Right lobe of liver (tissue), 6 donors: Measurements from ENCODE around the gene ZNF574. TPM values are rescaled to one million over a fixed set of nuclear protein-coding genes. Genes with fewer than 3 reads are reported as not detected.
A peak's percentile ranks its signal among the peaks of the same experiment; 100 is the strongest.

Source experiments
- ATAC-seq, 4 donors: fragments of 200-7000 bp; cut with Tn5 transposase; one replicate each; pipeline ENCODE4 v1.9.1; 2020; ENCODE audit warnings: mild to moderate bottlenecking in 4 of 4, moderate library complexity in 4 of 4
- DNase-seq, 3 donors: peaks; one replicate each; pipeline ENCODE4 v3.0.0-alpha.2; 2020
- H3K27ac ChIP-seq, 3 donors: fragments of 200-600 bp; one replicate each; pipeline ENCODE4 v1.8.0; 2022
- H3K27me3 ChIP-seq, 2 donors: fragments of 200-600 bp; one replicate each; pipeline ENCODE4 v1.8.0; 2022
- H3K36me3 ChIP-seq, 4 donors: fragments of 200-600 bp; sonication (generic) in 1 of 4; one replicate each; pipeline versions ENCODE4 v1.5.1 to v1.8.0; 2017 to 2022; ENCODE audit warnings: control low read depth in 1 of 4
- H3K4me1 ChIP-seq, 4 donors: fragments of 200-600 bp; sonication (generic) in 1 of 4; one replicate each; pipeline versions ENCODE4 v1.5.1 to v1.8.0; 2017 to 2022; ENCODE audit warnings: control low read depth in 1 of 4
- H3K4me3 ChIP-seq, 3 donors: fragments of 200-600 bp; one replicate each; pipeline ENCODE4 v1.8.0; 2022
- H3K9me3 ChIP-seq, 4 donors: fragments of 200-600 bp; sonication (generic) in 1 of 4; one replicate each; pipeline versions ENCODE4 v1.5.1 to v1.8.0; 2017 to 2022; ENCODE audit warnings: control low read depth in 1 of 4
- CTCF ChIP-seq, 4 donors: fragments of 200-600 bp in 3 of 4; fragments of 450-650 bp in 1 of 4; IDR thresholded peaks; one replicate each; pipeline versions ENCODE4 v1.5.1 to v1.8.0; 2016 to 2022; ENCODE audit warnings: antibody characterized with exemption in 4 of 4, mild to moderate bottlenecking in 2 of 4
- POLR2A ChIP-seq: fragments of 450-650 bp; IDR thresholded peaks from one replicate; pipeline ENCODE4 v1.6.1; 2017; ENCODE audit warnings: antibody characterized with exemption, mild to moderate bottlenecking
- WGBS: methylation state at CpG from one replicate; pipeline ENCODE4 v1.1.6; 2018; ENCODE audit warnings: low coverage, low lambda C conversion rate; ENCODE audit not compliant: insufficient coverage; ENCODE audit errors: missing lambda C conversion rate; 5-methylcytosine and 5-hydroxymethylcytosine counted together
- intact Hi-C, 2 donors: fragments of 100-400 bp; cut with DNase I; formaldehyde crosslinking; loops; one replicate each; pipeline versions ENCODE4 v1.11.2 to v1.14.1; 2022
- total RNA-seq, 6 experiments: library from RNA; depleted of rRNA in 2 of 6; stranded (reverse); fragments of >200 nt in 2 of 6; fragmentation: NEBNext Ultra II Directional in 3 of 6; extraction: Animal tissue kit (Norgen Biotek cat#: 25700) in 3 of 6; gene quantifications; one replicate each; pipeline versions ENCODE4 v1.1.0 to v1.2.4, GENCODE V29; 2016 to 2023
- donor health status: DM: no; HTN: yes; CAD: no.
- donor health status: DM: no; HTN: no; CAD: no.
- donor health status: DM: no; HTN: no; CAD: no.
- donor health status: DM: no; HTN: yes; CAD: no.
- donor health status: DM: no; HTN: yes; CAD: no.

ZNF574 gene
- total RNA-seq, 6 experiments from 2014 or later: 4.3 to 5.8 (median 4.7) TPM

DNA sequence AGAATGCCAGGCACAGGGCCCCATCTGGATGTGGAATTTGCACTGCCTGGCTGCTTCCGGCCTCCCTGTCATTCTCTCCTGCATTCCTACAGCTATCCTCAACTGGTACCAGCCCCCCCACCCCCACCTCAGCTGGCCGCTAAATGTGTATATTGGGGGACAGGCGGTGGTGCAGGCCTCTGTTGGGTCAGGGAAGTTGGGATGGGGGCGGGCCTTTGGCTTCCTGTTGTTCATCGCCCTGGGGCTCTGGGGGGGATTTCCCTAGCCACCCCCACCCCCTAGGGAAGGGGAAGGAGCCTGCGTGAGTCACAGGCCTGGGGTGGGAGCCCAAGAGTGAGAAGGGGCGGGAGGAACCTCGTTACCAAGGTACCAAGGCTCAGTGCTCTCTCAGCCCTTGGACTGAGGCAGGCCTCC is 45.7 kb downstream of the ZNF574 start:
- no peaks in the 10 kb centered on the region for H3K36me3 ChIP-seq
- ATAC-seq: peak; percentile 65 to 88 (median 77)
- no peak overlapping the region for H3K4me3 ChIP-seq
- no peaks in the 10 kb centered on the region for H3K9me3 ChIP-seq
- 20% methylated on average over 3 of the region's 8 CpGs for WGBS
- H3K4me1 ChIP-seq: no peaks in the 10 kb centered on the region
- DNase-seq: peak; percentile 50 to 65 (median 60)
- TF ChIP-seq CTCF (IDR thresholded peaks at IDR 0.05): no peak
- TF ChIP-seq POLR2A: no peak
- H3K27me3 ChIP-seq: no peaks in the 10 kb centered on the region
- H3K27ac ChIP-seq: no peak overlapping the region
- intact Hi-C loops: loop anchor here in 1 of 2 donors (10.0 kb wide), 1 partner anchor 283 kb away; no protein-coding TSS in a partner anchor

DNA sequence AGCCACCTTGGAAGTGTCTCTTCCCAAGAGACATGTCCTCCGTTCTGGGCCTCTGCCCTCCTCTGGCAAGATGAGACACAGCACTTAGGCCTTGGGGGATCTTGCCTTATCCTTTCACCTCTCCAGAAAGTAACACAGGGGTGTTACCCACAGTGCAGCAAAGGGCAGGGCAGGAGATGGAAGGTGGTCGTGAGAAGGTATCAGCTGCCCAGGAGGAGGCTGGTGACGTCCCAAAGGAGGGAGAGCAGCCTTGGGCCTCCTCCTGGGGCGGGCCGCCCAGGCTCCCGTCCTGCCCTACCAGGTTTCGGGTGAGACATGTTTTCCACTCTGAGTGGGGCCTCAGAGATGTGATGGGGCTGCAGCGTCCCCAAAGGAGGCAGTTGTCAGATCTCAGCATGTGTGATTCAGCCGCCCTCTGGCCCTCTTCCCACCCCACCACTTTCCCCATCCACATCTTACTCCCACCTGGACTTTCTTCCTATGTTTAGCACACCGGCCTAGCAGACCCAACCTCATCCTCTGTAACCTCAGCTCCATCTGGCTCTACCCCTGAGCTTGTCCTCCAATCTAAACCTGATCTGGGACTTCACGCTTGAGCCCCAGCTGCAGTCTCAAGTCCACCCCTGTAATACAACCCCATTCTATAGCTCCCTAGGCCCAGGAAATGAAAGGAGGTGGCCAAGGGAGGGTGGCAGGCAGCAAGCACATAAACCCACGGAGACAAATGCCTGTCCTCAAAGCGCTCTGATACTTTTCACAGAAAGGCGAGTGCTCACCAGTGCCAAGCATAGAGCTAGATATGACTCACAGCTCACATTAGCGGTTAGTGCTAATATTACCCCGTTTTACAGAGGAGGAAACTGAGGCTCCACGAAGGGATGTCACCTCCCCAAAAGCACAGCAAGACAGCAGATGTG is 47.0 kb downstream of the ZNF574 start:
- H3K27ac ChIP-seq: no peak overlapping the region

GRCh38 chr19:42123765-42124164 is 47.8 kb downstream of the ZNF574 start:
- Histone ChIP-seq H3K36me3 (no peaks in the 10 kb centered on the region), H3K27me3 (no peaks in the 10 kb centered on the region), H3K4me3 (no peak overlapping the region), H3K27ac (no peak overlapping the region), H3K9me3 (no peaks in the 10 kb centered on the region), H3K4me1 (no peaks in the 10 kb centered on the region)
- DNase-seq: no peak
- WGBS: no CpG with 5 or more reads among the region's 1 CpG
- no peak for ATAC-seq
- intact Hi-C loops: loop anchor here in 1 of 2 donors (10.0 kb wide), 1 partner anchor 281 kb away; no protein-coding TSS in a partner anchor
- no peak for TF ChIP-seq CTCF (IDR thresholded peaks at IDR 0.05)
- TF ChIP-seq POLR2A: no peak

More for the DNA sequence above, 47.0 kb downstream of the ZNF574 start:
- H3K36me3 ChIP-seq: no peaks in the 10 kb centered on the region
- no peak overlapping the region for H3K4me3 ChIP-seq
- intact Hi-C loops: loop anchor here in 1 of 2 donors (10.0 kb wide), 1 partner anchor 282 kb away; no protein-coding TSS in a partner anchor
- WGBS: 55% methylated on average over 8 of the region's 17 CpGs
- DNase-seq (no peak), ATAC-seq (no peak)
- H3K27me3 ChIP-seq: no peaks in the 10 kb centered on the region
- H3K9me3 ChIP-seq: no peaks in the 10 kb centered on the region
- no peaks in the 10 kb centered on the region for H3K4me1 ChIP-seq
- TF ChIP-seq CTCF (IDR thresholded peaks at IDR 0.05) (no peak), POLR2A (no peak)

DNA sequence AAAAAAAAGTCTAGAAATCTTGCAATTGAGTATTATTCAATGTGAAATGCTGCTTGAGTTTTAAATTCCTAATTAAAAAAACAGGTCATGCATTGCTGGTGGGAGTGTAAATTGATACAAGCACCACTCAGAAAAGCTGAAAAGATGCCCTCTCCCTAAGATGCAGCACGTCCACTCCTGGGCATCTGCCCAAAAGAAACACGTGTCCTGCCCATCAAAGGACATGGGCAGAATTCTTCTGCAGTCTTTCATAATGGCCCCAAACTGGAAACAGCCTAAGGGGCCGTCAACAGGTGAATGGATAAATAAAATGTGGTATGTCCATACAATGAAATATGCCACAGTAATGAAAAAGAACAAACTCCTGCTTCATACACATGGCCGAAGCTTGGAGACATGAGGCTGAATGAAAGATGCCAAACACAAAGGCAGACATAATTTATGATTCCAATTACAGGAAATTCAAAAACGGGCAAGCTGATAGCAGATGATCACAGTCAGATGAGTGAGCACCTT is 48.5 kb downstream of the ZNF574 start:
- Histone ChIP-seq H3K9me3 (no peaks in the 10 kb centered on the region), H3K4me1 (no peaks in the 10 kb centered on the region), H3K4me3 (no peak overlapping the region), H3K27ac (no peak overlapping the region), H3K27me3 (no peaks in the 10 kb centered on the region), H3K36me3 (no peaks in the 10 kb centered on the region)
- no peak for ATAC-seq
- TF ChIP-seq CTCF (IDR thresholded peaks at IDR 0.05) (no peak), POLR2A (no peak)
- DNase-seq: no peak
- WGBS: 60% methylated on average over 5 of the region's 5 CpGs
- intact Hi-C loops: loop anchor here in 1 of 2 donors (10.0 kb wide), 1 partner anchor 280 kb away; no protein-coding TSS in a partner anchor
